NCI-H748 (cell line): Measurements from ENCODE around the gene ATP6V1F.
"Not testable (repeated sequence)": the region's sequence is repeated elsewhere in the genome, so short reads cannot be mapped to it uniquely, and the experiment has no call there.

ENCODE experiments used
- DNase-seq: peaks from one replicate; lab custom pipeline; 2025; ENCODE audit not compliant: unreplicated experiment; lab: John Stamatoyannopoulos, UW

Gene ATP6V1F

DNA sequence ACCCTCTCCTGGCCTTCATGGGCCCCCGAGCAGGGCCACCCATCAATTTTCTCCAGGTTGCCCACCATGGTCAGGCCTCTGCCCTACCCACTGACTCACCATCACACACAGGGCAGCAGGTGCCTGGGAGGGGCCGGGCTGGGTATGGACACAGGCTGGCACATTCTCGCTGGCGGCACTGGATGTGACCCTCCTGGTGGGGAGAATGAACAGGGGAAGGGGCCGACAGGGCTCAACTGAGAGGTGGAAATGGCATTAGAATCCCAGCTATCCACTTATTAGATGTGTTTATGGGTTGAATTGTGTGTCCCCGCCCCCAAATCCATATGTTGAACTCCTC is 31.4 kb downstream of the ATP6V1F start:
- DNase-seq = no peak

DNA sequence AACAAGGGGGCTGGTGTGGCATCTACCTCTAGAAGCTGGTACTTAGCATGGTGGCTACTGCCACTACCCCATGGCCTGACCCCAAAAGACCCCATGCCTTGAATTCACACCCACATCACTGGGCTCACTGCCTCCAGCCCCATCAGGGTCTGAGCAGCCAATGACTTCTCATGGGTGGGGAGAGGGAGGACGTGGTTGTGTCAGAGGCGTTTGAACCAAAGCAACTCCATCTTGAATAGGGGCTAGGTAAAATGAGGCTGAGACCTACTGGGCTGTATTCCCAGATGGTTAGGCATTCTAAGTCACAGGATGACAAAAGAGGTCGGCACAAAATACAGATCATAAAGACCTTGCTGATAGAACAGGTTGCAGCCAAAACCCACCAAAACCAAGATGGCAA is 32.7 kb downstream of the ATP6V1F start:
- DNase-seq = no peak

DNA sequence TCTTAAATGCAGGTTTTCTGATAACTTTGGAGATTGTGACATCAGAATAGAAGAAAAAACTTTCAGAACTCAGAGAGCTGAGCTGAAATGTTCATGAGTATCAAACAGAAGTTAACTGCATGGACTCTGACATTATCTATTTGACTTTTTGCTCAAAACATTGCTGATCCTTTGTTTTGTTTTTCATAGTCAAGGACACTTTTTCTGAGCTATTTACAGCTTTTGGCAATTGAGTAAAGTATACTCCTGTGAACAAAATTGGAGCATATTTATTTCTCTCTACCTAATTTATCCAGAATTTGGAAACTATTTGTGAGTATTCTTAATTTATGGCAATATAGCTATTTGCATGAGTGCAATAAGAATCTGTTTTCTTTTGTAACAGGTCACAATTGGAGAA is 36.7 kb downstream of the ATP6V1F start:
- no peak for DNase-seq

DNA sequence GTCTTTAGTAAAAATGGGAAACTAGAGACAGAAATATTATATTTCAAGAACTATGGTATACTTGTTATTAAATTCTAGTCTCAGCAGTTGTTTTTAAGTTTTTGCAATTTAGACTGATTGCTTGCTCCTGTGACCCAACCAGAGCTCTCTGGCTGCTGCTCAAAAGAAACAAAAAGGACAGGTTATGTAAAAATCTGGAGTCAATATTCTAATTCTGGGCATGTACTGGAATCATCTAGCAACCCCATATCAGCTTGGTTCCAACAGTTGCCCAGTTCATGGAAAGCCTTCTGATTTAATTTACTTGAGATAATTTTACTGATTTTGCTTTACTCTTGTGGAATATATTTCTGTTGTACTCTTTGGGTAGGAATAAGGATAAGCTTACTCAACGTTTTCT is 37.6 kb downstream of the ATP6V1F start:
- no peak for DNase-seq

DNA sequence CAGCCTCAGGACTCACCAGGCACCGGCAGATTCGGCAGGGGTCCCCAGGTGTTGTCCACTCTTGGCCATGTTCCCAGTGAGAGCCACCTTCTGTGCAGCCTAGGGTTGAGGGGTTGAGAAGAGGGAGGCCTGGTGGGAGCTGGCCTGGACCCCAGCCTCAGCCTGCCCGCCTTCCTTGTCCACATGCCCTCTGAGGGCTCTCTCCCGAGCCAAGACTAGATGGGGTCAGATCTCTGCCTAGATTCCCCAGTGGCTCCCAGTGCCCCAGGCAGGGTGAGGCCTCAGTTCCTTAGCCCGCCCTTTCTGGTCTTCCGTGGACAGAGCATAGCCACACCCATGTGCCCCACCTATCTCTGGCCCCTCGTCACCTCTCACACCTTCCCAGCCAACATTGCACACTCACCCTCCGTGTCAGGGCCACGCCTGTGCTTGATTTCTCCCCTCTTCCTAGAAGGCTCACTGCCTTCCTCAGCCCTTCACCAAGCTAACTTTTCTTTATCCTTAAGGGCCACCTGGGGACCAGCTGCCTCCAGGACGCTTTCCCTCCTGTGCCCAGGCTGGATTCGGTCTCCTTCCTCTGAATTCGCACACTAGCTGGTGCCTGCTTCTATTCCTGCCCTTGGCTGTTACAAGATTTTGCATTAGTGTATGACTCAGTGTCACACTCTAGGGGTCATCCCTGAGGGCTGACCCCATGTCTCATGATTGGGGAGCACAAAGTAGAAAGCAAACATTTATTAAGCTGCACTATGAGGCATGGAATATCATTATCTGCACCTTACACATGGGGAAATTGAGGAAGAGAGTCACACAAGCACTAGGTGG is 40.3 kb downstream of the ATP6V1F start:
- no peak for DNase-seq

DNA sequence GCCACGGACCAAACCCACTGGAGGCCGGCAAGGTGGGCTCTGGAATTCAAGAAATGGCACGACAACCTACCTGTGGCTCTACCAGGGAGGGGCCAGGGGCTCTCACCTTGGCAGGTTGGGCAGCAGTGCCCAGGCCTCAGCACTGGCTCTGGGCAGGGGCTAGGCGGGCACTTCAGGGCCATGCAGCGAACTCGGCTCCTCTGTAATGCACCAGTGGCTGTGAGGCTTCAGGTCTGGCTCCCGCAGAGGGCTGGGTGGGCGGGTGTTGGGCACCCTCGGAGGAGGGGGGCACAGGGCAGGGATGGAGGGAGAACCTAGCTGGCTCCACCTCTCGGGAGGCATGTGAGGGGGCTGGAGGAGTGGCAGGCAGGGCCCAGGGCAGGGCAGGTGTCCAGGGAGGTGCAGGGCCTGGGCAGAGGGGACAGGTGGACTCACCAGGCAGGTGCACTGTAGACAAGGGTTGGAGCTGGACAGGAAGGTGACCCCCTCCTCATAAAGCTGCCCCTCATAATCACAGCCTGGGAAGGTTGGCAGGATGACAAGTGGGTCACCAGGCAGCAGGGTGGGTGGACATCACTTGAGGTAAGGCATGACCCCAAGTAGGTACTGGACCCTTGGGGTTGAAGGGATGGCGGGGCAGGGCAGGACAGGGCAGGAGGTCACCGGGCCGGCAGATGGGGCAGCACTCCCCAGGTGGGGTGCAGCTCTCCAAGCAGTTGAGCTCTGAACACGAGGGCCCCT is 41.1 kb downstream of the ATP6V1F start:
- DNase-seq = no peak

DNA sequence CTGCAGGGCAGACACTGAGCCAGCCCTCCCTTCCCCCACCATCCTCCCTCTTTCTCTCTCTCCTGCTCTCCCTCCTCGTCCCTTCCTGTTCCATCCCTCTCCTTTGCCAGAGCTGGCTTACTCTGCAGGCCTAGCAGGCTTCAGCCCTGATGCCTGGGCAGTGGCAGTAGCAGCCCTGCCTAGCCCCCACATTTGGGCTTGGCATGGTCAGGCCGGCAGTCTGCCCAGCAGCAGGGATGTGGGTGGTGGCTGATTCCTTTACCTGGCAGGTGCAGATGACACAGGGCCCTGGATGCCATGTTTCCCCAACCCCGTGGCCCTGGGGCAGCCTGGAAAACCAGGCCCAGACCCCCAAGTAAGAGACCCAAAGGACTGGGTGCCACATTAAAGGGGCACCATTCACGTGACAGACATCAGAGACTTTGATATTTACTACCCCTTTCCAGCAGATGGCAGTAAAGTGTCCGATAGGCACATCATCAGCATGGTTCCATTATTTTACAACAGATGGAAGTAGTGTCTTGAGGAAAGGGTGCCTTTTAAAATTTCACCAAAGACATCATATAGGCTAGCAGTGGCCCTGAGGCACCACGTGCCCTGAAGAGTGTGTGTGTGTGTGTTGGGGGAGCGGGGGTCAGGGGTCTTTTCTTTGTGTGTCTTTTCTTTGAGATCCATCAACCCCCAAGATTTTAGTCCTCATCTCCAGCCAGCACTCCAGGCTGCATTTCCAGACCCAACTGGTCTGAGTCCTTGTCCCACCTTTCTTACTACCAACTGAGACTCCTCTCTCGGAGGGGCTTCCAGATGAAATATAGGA is 41.9 kb downstream of the ATP6V1F start:
- peak; percentile 66 for DNase-seq

DNA sequence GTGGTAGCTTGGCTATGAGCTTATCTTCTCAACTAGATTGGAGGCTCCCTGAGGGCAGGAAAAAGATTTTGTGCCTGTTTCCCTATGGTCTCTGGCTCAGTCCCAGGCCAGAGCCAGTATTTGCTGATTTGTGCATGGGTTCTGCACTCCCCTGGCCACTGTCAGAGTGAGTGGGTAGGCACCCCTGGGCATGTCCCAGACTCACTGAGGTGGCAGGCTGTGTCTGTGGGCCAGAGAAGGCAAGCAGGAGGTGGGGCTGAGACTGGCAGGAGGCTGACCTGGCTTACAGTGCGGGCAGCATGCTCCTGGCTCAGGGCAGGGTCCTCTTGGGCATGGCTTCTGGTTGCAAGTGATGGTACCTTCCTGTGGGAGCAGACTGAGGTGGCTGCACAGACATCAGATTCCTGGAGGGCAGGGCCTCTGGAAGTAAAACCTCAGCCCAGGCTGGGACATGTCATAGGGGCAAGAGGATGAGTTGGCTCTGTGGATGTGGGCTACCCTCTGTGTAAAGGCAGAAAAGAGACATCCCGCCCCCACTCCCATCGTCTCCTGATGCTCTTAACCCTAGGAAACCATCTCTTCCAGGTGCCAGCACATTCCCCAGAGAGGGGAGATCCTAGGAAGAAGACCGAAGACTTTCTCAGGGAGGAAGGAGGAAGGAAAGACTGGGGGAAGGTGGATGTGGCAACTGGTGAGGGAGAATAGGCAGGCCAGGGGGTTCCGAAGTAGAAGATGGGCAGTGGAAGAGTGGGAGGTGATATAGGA is 43.5 kb downstream of the ATP6V1F start:
- no peak for DNase-seq

DNA sequence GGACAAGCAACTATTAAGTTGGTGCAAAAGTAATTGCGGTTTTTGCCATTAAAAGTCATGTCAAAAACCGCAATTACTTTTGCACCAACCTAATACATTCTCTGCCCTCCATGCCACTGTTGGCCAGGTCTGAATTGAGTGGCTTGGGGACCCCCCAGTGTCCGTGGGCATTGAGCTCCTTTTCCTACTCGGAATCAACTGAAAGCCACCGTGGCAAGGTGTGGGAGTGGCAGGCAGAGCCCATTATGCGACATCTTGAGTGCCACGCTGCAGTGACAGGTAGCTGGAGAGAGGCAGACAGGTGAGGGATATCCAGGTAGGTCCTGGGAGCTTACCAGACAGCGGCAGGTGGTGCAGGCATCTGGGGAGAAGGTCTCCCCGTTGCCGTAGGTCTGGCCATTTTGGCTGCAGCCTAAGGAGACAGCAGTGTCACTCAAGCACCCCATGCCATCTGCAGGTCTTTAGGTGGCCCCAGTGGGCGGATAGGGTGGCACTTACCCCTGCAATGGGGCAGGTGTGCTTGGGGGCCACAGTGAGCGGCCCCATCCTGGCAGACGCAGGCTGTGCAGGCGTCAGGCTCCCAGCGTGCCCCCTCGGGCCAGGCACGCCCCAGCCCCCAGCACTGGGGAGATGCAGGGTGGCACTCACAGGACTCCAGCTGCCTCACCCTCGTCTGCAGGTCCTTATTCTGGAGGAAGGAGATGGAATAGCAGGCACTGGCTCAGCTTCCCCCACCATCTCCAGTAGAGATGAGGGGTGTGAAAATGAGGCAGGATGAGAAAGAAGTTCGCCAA is 44.3 kb downstream of the ATP6V1F start:
- no peak for DNase-seq

DNA sequence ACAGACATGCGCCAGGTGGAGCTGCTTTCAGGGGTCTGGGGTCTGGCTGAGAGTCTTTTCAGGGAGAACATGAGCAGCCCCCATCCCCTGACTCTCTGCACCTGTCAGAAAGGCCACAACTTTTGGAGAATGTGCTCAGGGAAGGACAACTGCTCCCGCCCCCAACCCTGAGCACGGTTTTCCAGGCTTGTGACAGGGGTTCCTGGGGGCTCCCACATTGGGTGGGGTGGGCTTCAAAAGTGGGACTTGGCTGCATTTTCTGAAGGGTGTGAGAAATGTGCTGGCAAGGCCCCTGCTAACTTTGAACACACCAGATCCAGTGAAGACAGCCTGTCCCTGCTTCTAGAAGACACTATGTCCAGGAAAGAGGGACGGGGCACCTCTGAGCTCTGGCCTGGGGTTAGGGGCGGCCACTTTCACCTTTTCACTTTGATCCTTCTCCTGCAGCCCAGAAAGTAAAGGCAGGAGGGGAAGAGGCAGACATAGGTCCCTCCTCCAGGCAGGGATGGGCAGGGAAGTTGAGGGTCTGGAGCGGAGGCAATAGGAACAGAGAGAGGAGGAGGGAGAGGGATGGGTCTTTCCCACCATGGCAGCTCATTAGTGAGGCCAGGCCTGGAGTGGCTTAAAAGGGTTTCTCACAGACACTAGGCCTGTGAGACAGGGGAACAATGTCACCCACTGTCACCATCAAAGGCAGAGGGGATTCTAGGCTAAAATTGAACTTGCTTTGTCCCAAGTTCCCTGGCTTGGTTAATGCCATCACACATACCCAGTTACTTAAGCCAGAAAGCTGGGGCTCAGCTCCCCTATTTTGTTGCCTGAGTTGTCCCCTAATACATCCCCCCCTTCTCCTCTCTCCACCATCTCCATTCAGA is 46.3 kb downstream of the ATP6V1F start:
- DNase-seq = no peak

DNA sequence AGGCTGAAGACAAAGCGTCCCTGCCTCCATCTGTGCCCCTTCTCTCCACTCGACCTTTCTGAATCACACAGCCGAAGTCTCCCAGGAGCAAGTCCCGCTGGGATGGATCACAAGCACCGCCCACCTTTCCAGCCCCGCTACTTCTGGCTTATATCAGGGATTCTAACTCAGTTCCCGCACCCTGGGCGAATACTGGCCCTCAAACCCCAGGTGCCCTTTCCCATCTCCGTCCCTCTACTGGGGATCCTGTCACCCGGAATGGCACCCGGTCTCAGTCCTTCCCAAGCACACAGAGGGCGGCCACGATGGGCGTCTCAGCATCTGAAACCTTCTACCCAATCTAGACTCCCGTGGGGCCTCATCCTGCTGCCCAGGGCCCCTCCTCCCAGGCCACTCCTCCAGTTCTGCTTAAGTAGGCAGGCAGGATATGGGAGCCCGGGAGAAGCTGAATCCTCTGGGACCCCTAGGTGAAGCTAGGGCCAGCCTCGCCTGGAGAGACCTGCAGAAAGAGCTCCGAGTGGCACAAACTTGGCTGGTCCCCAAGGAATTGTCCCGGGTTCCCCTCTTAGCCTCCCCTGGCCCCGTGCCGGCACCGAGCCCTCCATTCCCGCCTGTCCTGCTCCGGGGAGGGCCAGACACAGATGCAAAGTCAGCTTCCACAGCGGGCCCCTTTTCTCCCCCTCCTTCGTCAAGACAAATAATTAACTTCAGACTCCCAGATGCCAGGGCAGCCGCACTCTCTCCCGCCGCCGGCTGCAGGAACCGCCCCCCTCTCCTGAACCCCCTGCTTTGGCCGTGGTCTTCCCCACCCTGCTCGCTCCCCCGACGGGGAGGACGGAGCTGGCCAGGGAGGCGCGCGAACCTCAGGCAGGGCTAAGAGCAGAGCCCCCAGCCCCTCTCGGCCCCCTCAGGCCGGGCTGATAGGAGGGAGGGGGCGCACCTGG is 47.2 kb downstream of the ATP6V1F start:
- no peak for DNase-seq

DNA sequence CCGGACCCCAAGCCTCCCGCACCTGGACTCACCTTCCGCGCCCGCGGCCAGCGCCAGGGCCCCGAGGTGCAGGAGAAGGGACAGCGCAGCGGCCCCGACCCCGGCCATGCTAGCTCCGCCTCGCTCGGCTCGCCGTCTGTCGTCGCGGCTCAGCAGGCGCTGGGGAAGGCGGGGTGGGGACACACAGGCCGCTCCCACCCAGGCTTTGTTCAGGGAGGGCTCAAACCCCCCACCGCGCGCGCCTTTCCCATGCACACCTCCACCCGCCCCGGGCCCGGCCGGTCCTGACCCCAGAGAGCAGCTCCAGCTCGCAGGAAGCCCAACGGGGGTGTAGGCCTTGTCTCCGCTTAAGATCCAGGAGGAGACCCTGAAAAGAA is 47.9 kb downstream of the ATP6V1F start, which contains the start of gene KCP:
Gene KCP (minus strand): TSS at position 141 of the 377 bp plus-strand sequence. CDS start 33 bp downstream, at position 108.
- DNase-seq = no peak

DNA sequence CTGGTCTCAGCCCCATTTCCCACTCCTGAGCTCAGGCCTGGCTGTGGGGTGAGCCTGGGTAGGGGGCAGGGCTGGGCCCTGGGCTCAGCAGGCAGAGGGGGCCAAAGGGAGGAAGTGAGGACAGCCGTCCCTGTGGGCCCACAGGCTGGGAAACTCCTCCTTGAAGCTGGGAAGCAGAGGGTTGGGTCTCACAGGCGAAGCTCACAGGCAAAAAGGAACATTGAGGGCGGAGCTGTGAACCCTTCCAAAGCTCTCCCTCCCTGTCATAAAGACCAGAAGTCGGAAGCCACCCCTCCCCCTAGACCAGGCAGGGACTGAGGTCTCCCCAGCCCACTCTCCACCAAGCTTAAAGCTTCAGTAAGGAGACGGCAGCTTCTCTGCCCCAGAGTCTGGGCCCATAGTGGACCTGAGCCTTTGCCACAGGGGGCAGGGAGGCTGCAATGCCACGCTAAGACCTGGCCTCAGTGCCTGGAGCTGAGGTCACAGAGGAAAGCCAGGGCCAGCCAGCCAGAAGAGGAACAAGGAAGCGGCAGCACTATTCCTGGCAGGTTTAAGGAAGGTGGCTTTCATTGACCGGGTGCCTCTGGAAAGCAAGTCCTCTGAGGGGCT is 48.9 kb downstream of the ATP6V1F start:
- DNase-seq = no peak

DNA sequence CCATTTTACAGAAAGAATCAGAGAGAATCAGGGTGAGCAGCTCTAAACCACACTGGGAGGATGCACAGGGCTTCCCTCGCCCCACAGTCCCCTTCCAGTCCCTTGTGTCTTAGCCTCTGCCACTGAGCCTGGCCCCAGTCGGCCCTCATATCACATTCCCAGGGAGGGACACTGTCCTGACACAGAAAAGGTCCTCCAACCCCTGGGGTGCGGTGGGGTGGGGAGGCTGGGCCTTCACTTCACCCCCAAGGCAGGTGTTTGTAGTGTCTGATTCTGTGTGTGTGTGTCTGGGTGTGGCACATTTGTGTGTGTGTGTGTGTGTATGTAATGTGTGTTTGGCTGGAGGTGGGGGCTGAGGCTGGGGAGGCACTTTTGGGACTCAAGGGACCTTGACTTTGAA is 49.6 kb downstream of the ATP6V1F start:
- no peak for DNase-seq

DNA sequence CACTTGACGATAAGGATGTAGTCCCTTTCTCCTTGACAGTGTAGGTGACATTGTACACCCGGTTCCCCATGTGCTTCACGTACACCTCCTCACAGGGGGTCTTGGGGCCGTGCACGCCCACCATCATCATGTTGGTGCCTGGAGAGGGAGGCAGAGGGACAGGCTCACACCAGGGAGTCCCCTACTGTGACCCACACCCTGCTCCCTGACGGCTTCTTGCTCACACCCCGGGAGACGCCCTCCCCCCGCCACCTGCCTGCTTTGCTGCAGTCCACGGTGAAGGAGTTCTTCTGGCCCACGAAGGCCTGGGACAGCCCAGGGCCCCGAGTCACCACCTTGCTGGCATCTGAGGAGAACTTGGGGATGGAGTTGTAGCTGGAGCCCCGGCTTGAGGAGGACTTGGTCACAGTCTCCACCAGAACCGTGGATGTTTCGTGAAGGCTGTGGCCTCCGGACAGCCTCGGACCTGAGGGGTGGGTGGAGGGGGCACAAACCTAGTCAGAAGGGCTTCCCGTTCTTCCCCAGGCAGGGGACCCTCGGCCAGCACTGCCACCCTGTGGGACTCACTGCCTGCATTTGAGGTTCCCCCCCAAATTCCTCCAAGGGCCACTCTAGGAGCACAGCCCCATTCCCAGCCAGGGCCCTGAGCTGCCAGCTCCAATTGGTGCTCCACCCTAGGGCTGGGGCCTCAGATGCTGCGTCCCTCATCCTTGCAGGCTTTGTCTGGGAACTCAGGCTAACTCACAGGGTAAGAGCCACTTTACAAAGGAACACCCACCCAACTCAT is 50.2 kb downstream of the ATP6V1F start:
- not testable (repeated sequence) for DNase-seq

DNA sequence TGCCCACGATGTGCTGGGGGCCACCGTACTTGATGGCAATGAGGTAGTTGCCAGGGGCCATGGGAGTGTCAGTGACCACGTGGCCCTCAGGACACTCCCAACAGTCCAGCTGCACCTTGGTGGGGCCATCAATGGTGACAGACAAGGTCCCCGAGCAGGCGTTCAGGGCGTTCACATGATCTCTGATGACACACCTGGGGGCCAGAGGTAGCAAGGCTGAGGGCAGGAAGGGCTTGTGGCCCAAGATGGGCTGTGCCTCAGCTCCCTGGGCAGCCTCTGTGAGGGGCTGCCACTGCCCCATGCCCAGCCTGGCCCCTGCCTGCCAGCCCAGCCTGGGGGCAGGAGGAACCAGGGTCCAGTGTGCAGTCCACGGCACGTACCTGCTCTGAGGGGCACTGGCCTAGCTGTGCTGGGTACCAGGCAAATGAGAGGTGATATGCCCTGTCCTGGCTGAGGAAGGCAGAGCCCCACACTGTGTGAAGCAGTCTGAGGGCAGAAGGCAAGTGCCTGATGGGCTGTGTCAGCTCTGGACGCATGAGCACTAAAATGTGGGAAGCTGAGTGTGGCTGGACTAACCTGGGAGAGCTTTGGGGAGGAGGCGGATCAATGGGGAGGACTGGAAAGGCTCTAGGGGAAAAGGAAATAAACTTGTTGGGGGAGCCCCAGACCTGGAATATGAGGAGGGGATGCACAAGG is 51.4 kb downstream of the ATP6V1F start:
- no peak for DNase-seq
